Testis (tissue), 2 donors: ENCODE measurements around the gene TRIM61.
"Not testable (repeated sequence)": the region's sequence is repeated elsewhere in the genome, so short reads cannot be mapped to it uniquely, and the experiment has no call there.

Experiments used
- CTCF ChIP-seq, 3 experiments: fragments of 450-650 bp in 2 of 3; fragments of 200-600 bp in 1 of 3; sonication (generic) in 1 of 3; IDR thresholded peaks; one replicate each; pipeline ENCODE4 v1.5.1; 2016 to 2019; ENCODE audit warnings: antibody characterized with exemption in 3 of 3, mild to moderate bottlenecking in 2 of 3, moderate library complexity in 1 of 3
- POLR2A ChIP-seq: fragments of 450-650 bp; IDR thresholded peaks from one replicate; pipeline ENCODE4 v1.6.1; 2017; ENCODE audit warnings: antibody characterized with exemption, mild to moderate bottlenecking, moderate library complexity

- not testable (repeated sequence) for TF ChIP-seq CTCF (IDR thresholded peaks at IDR 0.05); POLR2A
These were observed 5.5 kb downstream of the TRIM61 start for GRCh38 chr4:164971929-164972328.
